GM19468 (cell line): ENCODE results near the gene RPS6KA4.
"Not testable (repeated sequence)": the region's sequence is repeated elsewhere in the genome, so short reads cannot be mapped to it uniquely, and the experiment has no call there.

Experiments used
- ATAC-seq: cut with Tn5 transposase; IDR thresholded peaks from one replicate; pipeline ENCODE4 v1.9.1; 2021; ENCODE audit warnings: mild to moderate bottlenecking, moderate library complexity, moderate number of reproducible peaks; ENCODE audit not compliant: unreplicated experiment; ENCODE audit errors: extremely low read depth

RPS6KA4 gene

GRCh38 chr11:64358907-64359711 lies at the start of gene RPS6KA4:
Gene RPS6KA4, plus strand, starts transcription at chr11:64359162. Its CDS starts 74 bp downstream, at chr11:64359236.
- ATAC-seq: no peak

DNA sequence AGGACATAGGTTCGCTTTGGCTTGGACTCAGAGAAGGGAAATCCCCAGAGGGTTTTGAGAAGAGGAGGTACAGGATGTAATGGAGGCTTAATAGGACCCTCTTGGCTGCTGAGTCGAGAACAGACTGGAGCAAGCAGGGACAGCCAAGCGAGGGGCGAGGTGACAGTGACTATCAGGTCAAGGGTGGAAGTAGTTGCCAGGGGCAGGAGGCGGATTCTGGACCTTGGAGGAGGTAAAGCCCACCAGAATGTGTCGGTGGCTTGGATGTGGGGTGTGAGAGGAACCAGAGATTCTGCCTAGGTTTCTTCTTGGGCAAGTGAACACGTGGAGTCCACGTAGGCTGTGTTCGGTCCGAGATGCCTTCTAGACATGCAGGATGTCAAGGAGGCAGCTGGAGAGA lies 46.0 kb upstream of the RPS6KA4 start:
- no peak for ATAC-seq

- no peak for ATAC-seq
Measured at GRCh38 chr11:64313491-64314145, 45.3 kb upstream of the RPS6KA4 start.

GRCh38 chr11:64314146-64314804 lies 44.7 kb upstream of the RPS6KA4 start:
- no peak for ATAC-seq

DNA sequence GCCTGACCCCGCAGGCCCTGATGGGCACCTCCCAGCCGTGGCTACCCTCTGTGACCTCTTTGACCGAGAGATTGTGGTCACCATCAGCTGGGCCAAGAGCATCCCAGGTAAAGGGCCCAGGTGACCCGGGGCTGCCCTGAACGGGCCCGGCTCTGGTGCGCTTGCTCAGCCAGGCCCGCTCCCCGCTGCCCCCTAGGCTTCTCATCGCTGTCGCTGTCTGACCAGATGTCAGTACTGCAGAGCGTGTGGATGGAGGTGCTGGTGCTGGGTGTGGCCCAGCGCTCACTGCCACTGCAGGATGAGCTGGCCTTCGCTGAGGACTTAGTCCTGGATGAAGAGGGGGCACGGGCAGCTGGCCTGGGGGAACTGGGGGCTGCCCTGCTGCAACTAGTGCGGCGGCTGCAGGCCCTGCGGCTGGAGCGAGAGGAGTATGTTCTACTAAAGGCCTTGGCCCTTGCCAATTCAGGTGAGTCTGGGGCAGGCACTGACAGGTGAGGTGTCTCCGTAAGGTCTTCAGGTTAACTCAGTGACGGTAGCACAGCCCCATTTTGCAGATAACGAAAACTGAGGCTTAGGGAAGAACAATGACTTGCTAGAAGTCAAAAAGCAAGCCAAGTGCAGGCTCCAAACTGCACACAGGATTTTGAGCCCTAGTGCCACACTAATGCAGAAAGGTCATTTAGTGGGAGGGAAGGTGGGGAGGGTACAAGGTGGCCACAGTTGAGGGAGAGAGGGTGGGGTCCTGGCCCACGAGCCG lies 44.0 kb upstream of the RPS6KA4 start:
- no peak for ATAC-seq

- not testable (repeated sequence) for ATAC-seq
Measured at GRCh38 chr11:64315667-64316526, 43.1 kb upstream of the RPS6KA4 start.

DNA sequence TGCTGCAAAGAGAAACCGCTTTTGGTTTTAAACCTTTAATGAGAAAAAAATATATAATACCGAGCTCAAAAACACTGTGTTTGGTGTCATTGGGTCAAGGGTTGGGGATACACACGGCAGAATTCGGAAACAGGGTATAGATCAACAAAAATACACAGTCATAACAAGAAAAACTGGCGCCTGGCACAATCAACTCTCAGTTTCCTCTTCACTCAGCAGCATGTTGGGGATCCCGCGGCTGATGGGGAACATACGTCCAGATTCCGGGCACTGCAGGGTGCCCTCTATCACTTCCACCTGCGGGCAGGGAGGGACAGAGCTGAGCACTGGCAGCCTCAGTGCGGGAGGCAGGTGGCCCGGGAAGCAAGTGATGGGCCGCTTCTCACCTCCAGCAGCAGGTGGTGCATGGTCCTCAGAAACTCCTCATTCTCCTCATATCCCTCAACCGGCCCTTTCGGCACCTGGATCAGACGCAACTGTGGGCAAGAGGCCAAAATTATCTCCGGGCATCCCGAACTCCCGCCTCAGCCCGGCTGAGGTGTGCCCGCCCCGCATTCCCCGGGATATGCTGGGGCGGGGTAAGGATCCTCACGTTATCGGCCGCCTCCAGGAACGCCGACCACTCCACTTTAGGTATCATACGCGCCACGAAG lies 42.2 kb upstream of the RPS6KA4 start:
- ATAC-seq: no peak

DNA sequence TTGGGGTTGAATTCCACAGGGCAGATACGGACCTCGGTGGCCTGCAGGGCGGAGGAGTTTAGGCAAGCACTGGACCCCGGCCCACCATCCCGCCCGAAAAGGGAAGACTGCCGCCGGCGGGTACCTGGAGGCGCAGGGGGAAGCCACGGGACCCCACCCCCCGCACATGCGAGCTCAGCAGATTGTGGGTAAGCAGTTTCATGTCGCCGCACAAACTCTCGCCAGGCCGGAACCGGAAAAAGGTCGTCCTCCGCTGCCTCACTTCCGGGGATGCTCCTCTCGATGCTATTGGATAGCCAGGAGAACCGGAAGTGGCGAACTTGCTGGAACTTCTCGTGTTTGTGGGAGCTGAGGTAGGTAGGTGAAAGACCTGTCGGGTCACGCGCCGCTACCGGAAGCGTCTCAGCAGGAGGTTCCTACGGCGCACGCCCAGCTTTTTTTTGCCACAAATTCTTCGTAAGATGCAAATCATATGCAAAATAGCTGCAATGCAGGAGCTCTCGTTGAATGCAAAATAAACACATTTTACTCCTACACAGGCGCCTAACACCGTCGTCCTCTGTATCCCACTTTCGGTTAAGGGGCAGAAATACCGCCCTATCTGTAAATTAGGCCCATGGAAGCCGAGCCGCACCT lies 41.5 kb upstream of the RPS6KA4 start, which contains the start of gene TRMT112:
Gene TRMT112 (minus strand): TSS at position 235 of the 636 bp plus-strand sequence. CDS start 33 bp downstream, at position 202.
- ATAC-seq: peak; percentile 29

DNA sequence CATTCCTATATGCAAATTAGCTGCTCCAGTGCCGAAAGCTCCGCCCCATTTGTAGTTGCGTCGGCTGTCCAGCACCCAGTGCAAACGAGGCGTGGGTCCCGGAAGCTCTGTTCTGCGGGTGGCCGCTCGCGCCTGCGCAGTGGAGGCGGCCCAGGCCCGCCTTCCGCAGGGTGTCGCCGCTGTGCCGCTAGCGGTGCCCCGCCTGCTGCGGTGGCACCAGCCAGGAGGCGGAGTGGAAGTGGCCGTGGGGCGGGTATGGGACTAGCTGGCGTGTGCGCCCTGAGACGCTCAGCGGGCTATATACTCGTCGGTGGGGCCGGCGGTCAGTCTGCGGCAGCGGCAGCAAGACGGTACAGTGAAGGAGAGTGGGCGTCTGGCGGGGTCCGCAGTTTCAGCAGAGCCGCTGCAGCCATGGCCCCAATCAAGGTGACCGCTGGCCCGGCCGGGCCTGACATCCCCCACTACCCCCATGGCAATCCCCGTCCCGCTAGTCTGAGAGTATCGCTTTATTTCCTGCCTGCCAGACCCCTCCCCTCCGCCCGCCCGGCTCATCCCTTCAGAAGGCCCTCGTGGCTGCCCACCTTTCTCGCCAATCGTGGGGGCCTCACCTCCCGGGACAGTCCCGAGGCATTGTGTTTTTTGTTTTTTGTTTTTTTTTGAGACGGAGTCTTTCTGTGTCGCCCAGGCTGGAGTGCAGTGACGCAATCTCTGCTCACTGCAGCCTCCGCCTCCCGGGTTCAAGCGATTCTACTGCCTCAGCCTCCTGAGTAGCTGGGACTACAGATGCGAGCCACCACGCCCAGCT lies 40.8 kb upstream of the RPS6KA4 start, which contains the start of gene PRDX5:
Gene PRDX5 (plus strand): TSS at position 161 of the 805 bp plus-strand sequence. CDS start 95 bp downstream, at position 256.
- ATAC-seq: peak; percentile 82

GRCh38 chr11:64318766-64319761 lies 39.9 kb upstream of the RPS6KA4 start:
- no peak for ATAC-seq

DNA sequence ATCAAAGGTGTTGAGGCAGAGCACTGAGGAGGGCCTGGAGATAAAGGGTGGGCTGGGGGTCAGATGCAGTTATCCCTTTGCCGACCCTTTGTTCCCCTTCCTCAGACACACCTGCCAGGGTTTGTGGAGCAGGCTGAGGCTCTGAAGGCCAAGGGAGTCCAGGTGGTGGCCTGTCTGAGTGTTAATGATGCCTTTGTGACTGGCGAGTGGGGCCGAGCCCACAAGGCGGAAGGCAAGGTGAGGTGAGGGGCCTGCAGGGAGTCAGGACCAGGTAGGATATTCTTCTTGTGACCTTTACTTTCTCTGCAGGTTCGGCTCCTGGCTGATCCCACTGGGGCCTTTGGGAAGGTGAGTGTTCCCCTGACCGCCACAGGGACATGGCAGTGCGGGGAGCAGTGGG lies 38.4 kb upstream of the RPS6KA4 start:
- no peak for ATAC-seq

DNA sequence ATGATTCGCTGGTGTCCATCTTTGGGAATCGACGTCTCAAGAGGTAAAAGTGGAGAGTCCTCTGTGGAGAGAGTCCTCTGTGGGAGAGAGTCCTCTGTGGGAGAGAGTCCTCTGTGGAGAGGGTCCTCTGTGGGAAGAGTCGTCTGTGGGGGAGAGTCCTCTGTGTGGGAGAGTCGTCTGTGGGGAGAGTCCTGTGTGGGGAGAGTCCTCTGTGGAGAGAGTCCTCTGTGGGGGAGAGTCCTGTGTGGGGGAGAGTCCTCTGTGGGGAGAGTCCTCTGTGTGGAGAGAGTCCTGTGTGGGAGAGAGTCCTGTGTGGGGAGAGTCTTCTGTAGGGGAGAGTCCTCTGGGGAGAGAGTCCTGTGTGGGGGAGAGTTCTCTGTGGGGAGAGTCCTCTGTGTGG lies 37.9 kb upstream of the RPS6KA4 start:
- ATAC-seq: no peak

DNA sequence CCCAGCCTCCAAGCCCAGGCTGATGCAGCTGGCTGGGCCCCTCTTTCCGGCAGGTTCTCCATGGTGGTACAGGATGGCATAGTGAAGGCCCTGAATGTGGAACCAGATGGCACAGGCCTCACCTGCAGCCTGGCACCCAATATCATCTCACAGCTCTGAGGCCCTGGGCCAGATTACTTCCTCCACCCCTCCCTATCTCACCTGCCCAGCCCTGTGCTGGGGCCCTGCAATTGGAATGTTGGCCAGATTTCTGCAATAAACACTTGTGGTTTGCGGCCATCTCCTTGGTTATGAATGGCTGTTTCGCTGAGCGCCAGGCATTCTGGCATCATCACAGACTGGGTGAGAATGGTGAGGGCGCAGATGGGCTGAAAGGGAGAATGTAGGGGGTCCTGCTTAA lies 37.4 kb upstream of the RPS6KA4 start:
- ATAC-seq: no peak

- no peak for ATAC-seq
Measured at GRCh38 chr11:64322925-64323260, 36.1 kb upstream of the RPS6KA4 start.

DNA sequence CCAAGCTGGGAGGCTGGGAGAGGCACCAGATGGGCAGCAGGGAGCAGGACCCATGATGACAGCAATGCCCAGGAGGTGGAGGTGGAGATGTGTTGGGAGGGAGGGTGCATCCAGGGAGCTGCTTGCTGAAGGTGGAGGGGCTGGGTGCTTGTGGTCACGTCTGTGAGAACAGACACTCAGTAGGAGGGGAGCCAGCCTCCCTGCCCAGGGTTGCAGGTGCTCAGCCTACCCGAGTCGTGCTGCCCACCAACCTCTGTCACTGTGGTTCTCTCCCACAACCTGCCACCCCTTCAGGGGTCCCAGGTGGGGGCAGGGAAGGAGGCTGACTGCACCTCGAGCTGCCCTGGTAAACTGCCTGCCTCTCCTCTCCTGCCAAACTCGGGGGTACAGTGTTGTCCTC lies 35.6 kb upstream of the RPS6KA4 start:
- no peak for ATAC-seq

GRCh38 chr11:64323984-64324383 lies 35.0 kb upstream of the RPS6KA4 start:
- ATAC-seq: not testable (repeated sequence)
